Measurements from ENCODE around the gene KIRREL1.

KIRREL1 gene

GRCh38 chr1:158037008-158037865 lies 43.8 kb downstream of the KIRREL1 start:
- no peak for DNase-seq

DNA sequence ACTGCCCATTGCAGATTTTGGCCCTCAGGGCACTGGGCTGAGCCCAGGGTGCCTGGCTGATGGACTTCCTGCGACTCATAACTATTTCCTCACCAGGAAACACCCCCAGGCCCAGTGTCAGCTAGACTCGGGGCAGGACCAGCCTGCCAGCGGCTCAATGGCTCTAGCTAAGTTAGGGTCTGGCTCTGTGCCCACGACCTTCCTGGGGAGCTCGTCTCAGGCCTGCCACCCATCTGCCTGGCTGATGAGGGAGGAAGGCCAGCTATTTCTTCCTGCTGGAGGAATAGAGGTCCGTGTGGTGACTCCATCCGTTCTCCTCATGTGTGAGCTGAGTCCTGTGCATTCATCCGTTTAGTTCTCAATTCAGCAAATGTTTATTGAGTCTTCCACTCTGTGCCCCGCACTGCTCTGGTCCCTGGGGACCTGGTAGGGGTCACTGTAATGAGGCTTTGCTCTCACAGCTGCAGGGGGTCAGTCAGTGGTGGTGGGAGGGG lies 44.5 kb downstream of the KIRREL1 start:
- DNase-seq, result no peak

DNA sequence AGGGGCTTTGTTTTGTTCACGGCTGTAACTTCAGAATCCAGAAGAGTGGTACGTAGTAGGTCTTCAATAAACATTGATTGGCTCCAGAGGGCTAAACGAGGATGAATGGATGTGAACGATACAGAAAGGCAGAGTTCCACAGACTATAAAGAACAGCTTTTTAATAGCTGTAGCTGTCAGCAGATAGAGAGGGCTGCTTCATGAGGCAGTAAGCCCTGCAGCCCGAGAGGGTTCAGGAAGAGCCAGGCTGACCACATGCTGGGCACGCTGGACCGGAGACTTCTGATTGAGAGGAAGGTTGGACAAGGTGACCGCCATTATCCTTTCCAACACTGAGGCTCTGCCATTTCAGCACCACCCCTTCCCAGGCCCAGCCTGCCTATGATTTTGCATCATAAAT lies 45.3 kb downstream of the KIRREL1 start:
- no peak for DNase-seq

DNA sequence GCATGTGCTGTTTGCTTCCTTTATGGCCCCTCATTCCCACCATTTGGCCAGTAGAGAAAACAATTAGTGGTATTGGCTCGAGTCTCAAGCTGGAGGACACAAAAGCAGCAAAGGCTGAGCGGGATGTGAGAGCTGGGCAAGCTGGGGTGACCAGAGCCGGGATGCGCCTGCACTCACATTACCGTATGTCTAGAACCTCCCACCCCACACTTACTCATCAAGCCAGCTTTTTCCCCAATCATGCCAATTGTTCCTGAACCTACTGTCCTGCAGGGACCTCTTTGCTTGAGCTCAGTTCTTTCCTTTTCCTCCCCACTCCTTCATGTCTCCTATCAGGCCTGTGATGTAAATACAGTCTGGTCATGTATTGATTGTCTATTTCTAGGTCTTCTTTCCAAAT lies 45.9 kb downstream of the KIRREL1 start:
- DNase-seq, result no peak

DNA sequence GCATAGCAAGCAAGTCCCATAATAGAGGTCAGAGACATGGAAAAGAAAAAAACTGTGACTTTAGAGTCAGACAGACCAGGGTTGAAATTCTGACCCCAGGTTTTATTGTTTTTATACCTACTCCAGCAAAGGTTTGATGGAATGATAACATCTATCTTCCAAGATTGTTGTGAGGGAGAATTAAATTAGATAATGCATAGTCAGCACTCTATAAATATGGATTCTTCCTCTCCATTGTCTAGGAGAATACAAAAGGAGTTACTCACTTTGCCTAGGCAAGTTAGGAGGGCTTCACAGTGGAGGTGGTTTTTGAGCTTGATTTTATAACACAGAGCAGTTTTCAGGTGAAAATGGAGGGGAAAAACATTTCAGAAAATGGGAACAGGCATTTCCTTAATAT lies 46.9 kb downstream of the KIRREL1 start:
- DNase-seq, result no peak

DNA sequence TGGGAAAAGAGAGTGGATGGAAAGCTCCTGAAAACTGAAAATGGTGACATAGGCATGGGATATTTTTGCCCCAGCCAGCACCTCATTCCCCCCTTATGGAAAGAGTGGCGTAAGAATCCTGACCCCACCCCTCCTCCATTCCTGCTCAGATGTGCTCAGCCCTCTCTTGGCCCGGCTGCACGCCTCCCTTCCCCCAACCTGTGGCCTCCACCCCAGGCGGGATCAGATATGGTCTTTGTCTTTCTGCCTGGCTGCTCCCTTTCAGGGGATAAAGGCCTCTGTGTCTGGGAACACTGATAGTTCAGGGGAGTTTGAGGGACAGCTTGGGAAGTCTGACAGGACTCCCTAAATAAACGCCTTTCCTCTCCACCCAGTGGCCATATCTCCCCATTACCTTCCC lies 49.8 kb downstream of the KIRREL1 start:
- no peak for DNase-seq

DNA sequence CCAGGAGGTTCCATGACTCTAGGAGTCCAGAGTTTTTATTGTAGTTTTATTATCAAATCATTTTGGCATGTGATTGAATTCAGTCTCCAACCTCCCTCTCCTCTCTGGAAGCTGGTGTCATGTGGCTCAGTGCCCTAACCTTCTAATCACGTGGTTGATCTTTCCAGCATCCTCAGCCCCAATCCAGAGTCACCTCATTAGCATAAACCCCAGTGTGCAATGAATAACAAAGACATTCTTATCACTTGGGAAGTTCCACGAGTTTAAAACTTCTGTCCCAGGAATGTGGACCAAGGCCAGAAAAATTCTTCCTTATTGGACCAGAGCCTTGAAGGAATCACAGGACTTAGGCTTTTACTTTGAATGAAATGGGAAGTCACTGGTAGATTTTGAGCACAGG lies 52.2 kb downstream of the KIRREL1 start:
- no peak for DNase-seq

DNA sequence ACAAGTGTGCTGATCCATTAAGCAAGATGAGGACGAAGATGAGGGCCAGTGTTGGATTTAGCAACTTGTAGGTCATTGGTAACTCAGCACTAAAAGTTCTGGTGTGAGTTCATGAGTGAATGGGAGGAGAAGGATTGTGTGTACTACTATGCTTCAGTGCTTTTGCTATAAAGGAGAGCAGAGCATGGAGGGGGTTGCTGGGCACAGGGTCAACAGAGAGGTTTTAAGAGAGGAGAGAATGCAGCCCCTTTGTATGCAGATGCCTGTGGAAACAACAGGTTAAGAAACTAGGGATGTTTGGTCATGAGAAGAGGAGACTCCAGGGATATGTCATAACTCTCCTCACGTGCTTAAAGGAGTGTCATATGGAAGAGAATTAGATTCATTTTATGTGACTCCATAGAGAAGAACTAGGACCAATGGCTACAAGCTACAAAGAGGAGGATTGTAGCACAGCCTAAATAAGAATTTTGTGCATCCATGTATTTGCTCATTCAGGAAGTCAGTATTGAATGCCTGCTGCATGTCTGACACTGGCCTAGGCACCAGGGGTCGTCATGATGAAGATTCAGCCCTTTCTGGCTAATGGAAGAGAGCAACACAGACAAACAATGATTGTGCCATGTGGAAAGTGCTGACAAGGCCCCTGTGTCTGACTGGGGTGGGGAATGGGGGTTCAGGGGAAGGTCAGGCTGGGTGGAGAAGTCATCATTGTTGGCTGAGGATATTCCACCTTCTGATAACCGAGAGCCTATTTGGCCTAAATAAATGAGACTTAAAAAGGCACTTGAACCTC lies 53.5 kb downstream of the KIRREL1 start:
- DNase-seq, result no peak

- no peak for DNase-seq
These were observed 55.1 kb downstream of the KIRREL1 start for GRCh38 chr1:158048371-158049067.

- no peak for DNase-seq
These were observed 56.4 kb downstream of the KIRREL1 start for GRCh38 chr1:158049853-158050252.

DNA sequence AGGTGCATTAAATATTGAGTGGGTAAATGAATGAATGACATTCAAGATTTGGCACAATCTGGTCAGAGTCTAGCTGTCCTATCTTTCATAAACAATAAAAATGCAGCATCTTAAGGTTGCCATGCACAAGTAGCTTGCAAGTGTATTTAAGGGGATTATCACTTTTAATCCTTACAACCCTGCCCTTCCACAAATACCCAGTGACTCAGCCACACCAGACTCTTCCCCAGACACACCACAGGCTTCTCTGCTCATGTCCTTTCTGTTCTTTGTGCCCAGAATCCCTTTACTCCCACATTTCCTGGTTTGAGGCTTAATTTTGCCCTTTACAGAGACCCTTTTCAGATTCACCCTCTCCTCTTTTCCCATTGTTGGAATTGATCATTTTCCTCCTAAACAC lies 59.8 kb downstream of the KIRREL1 start:
- DNase-seq, result no peak

DNA sequence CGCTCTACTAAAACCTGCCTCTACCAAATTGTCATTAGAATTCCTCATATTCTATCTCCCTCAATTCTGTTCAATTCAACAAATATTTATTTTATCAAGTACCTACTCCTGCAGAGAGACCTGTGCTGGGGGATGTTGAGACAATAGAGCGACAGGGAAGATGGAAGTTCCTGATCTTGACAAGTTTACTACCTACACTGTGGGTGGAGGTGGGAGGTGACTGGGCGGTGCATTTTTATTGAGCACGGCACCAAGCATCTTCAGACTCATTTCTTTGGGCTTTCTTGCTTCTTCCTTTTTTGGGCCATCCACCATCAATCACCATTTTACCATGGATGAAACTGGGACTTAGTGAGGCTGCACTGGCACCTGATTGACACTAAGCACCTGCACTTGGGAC lies 61.3 kb downstream of the KIRREL1 start:
- no peak for DNase-seq

DNA sequence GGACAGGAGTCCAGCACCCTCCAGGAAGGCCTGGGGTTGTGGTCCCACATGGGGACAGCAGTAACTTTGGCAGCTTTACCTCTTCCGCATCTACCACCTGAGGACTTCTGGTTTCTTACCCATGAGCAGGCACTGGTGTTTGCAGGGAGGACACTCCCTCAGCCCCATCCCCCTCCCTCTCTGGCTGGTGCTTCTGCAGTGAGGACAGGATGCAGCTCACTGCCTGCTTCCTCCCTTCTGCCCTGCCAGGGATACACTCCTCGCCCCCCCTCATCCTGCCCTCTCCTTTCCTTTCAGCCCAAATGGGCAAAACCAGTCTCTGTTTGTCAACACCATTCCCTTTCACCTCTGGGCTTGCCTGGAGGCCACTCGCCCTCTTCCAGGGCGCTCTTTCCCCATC lies 62.4 kb downstream of the KIRREL1 start:
- DNase-seq, result no peak

GRCh38 chr1:158056498-158056897 lies 63.1 kb downstream of the KIRREL1 start:
- no peak for DNase-seq

DNA sequence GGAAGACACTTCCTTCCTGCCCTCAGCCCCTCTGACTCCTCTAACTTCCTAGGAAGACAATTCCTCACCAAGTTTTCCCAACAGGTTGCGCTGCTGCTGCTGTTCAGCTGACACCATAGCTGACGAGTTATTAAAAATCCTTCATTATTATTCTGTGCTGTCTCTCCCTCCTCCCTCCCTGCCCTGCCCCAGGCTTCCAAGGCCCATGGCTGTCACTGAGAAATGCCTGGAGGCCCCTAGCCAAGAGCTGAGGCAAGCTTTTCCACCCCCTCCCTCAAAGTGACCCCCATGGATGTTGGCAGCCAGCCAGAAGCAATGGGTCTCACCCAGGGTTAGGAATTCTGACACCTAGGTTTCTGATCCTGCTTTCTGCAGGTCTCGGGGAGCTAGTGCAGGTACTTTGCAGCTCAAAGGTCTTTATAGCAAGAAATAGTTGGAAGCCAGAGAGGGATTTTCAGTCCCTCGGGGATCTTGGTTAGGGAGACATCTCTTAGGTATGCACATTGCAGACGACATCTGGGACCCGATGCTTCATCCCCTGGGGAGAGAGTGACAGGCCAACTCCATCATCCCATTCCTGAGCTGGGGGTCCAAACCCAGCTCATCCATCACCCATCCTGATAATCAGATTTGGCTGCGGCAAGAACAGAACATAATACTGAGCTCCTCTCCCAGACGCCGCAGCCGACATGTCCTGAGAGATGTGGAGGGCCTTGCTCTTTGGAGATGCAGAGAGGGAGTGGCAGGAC lies 65.0 kb downstream of the KIRREL1 start:
- no peak for DNase-seq

DNA sequence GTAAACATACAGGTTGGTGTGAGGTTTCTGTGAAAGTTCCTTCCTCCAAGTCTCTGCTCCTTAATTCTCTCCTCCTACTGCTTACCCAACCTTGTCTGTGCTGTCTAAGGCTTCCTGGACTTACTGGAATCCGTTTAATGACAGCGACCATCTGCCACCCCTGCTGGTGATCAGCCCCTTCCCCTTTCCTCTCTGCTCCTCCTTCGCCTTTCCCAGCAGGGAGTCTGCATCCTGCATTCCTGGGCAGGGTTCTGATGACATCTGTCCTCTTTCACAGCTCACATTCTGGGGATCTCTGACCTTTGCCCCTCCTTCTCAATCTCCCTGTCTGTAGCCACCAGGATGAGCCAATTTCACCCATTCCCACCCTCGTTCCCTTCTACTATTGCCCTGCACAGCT lies 66.5 kb downstream of the KIRREL1 start:
- DNase-seq, result no peak

DNA sequence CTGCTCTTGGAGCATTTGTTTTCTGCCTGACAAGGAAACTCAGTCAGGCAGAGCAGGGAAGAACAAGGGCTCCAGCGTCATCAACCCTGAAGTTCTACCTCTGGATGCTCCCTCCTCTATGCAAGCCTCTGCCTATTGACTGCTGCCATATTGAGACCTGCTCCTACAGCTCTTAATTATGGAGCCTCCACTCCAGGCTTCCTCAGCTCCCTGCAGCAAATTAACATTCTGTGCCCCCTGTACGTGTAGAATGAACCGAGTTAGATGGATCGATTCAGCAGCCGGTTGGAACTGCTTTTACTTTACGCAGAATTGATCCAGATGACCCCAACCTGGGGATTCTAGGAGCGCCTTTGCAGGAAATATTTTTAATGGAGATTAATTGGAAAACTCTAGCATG lies 68.7 kb downstream of the KIRREL1 start:
- DNase-seq, result no peak

- DNase-seq, result no peak
These were observed 74.2 kb downstream of the KIRREL1 start for GRCh38 chr1:158067662-158068061.

DNA sequence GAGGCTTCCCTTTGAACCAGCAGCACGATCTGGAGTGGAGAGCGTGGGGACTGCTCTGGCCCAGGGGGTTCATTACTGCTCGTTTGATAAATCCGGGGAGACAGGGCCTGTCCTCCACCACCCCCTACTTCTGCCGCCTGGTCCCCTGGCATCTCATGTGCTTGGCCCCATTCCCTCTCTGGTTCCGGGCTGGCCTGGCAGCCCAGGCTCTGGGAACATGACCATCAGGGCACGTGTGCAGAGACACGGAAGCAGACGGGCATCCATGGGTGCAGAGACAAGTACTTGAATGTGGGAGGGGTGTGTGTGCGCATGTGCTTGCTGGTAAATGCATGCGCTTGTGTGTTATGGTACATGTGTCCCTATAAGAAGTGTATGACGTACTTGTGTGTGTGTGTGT lies 75.5 kb downstream of the KIRREL1 start:
- no peak for DNase-seq

GRCh38 chr1:158071138-158071537 lies 77.7 kb downstream of the KIRREL1 start:
- no peak for DNase-seq

GRCh38 chr1:158075078-158075477 lies 81.6 kb downstream of the KIRREL1 start:
- no peak for DNase-seq

- no peak for DNase-seq
These were observed 83.0 kb downstream of the KIRREL1 start for GRCh38 chr1:158076441-158076840.

Measured in CD4-positive, alpha-beta T cell treated with Interleukin-1 beta for 1 hour (primary cell).